B cell (primary cell): Measurements from ENCODE around the gene TP53TG3E.
"Not testable (repeated sequence)": the region's sequence is repeated elsewhere in the genome, so short reads cannot be mapped to it uniquely, and the experiment has no call there.

Source experiments
- CTCF ChIP-seq: fragments of 200-600 bp; IDR thresholded peaks from one replicate; pipeline ENCODE4 v1.8.0; 2022; ENCODE audit warnings: antibody characterized with exemption, mild to moderate bottlenecking
- EZH2 ChIP-seq: IDR thresholded peaks from 2 replicates; pipeline ENCODE4 v1.6.1; 2012; ENCODE audit warnings: borderline replicate concordance, low read depth, mild to moderate bottlenecking, moderate library complexity, low read length; ENCODE audit not compliant: insufficient read depth, poor library complexity, severe bottlenecking

GRCh38 chr16:33339093-33340061 lies 35.3 kb downstream of the TP53TG3E start:
- TF ChIP-seq CTCF, EZH2: not testable (repeated sequence)
